AG04450 (cell line): Measurements from ENCODE around the gene KCNIP3. TPM values are rescaled to one million over a fixed set of nuclear protein-coding genes. Genes with fewer than 3 reads are reported as not detected.
A peak's percentile ranks its signal among the peaks of the same experiment; 100 is the strongest.
"Not testable (repeated sequence)": the region's sequence is repeated elsewhere in the genome, so short reads cannot be mapped to it uniquely, and the experiment has no call there.

Experiments used
- CTCF ChIA-PET: fragments of 300-600, 350-600 bp; formaldehyde crosslinking; extraction: SDS; loops from one replicate; lab custom pipeline; 2022; ENCODE audit warnings: antibody characterized with exemption, inconsistent platforms; lab: Charles Lee
- POLR2A ChIA-PET: fragments of 350-600 bp; formaldehyde crosslinking; extraction: SDS; loops from one replicate; lab custom pipeline; 2021; ENCODE audit warnings: antibody characterized with exemption, inconsistent platforms; lab: Yijun Ruan, JAX
- DNase-seq: peaks from one replicate; pipeline ENCODE4 v3.0.0-alpha.2; 2011; ENCODE audit warnings: low read depth, low spot score
- H3K27ac ChIP-seq: one replicate; pipeline ENCODE4 v1.5.1; 2012; ENCODE audit warnings: low read depth, low read length, control low read depth
- H3K27me3 ChIP-seq: one replicate; pipeline ENCODE4 v1.6.0; 2012; ENCODE audit warnings: low read length; ENCODE audit not compliant: control insufficient read depth, insufficient read depth
- H3K4me3 ChIP-seq: 2 replicates; pipeline ENCODE4 v1.5.1; 2011; ENCODE audit warnings: mild to moderate bottlenecking, low read depth, low read length, control low read depth
- H3K9me3 ChIP-seq: 2 replicates; pipeline ENCODE4 v1.5.1; 2012; ENCODE audit warnings: low read length; ENCODE audit not compliant: control insufficient read depth, insufficient read depth
- CTCF ChIP-seq: IDR thresholded peaks from 2 replicates; pipeline ENCODE4 v1.5.1; 2011; ENCODE audit warnings: low read depth, low read length, control low read depth, inconsistent platforms
- polyA plus RNA-seq: library from polyadenylated mRNA; depleted of rRNA; stranded (reverse); fragments of >200 nt; gene quantifications from 2 replicates; pipeline ENCODE4 v1.2.3, GENCODE V29; 2011

The KCNIP3 gene
- polyA plus RNA-seq, 1 experiment = 0.12 TPM

- DNase-seq, H3K9me3 ChIP-seq, POLR2A ChIA-PET, H3K27me3 ChIP-seq: not testable (repeated sequence)
- peak overlapping the region; percentile 97 for H3K4me3 ChIP-seq
- CTCF ChIA-PET = interaction anchor here (1.0 to 4.1 kb wide), 8 partner anchors 9 to 326 kb away, joined by 3 to 45 read pairs (median 5); no protein-coding TSS in a partner anchor
- H3K27ac ChIP-seq = peak overlapping the region; percentile 65
- peak; percentile 51 for TF ChIP-seq CTCF
These were observed 106.1 kb downstream of the KCNIP3 start for GRCh38 chr2:95403204-95403721.

GRCh38 chr2:95403824-95404223 lies 106.7 kb downstream of the KCNIP3 start:
- H3K27ac ChIP-seq, H3K27me3 ChIP-seq, DNase-seq, H3K4me3 ChIP-seq, POLR2A ChIA-PET, H3K9me3 ChIP-seq: not testable (repeated sequence)
- CTCF ChIA-PET = interaction anchor here (1.0 to 4.1 kb wide), 7 partner anchors 10 to 325 kb away, joined by 3 to 45 read pairs (median 5); no protein-coding TSS in a partner anchor

GRCh38 chr2:95404676-95405075 lies 107.5 kb downstream of the KCNIP3 start:
- CTCF ChIA-PET = interaction anchor here (4.1 kb wide), 1 partner anchor 16 kb away, joined by 45 read pairs; no protein-coding TSS in a partner anchor
- DNase-seq, H3K9me3 ChIP-seq, POLR2A ChIA-PET, H3K27me3 ChIP-seq, H3K27ac ChIP-seq, H3K4me3 ChIP-seq: not testable (repeated sequence)

- H3K27me3 ChIP-seq, H3K27ac ChIP-seq, POLR2A ChIA-PET, DNase-seq, H3K4me3 ChIP-seq, H3K9me3 ChIP-seq: not testable (repeated sequence)
- CTCF ChIA-PET = interaction anchor here (0.8 kb wide), 1 partner anchor 318 kb away, joined by 7 read pairs; no protein-coding TSS in a partner anchor
These were observed 114.1 kb downstream of the KCNIP3 start for GRCh38 chr2:95411239-95411638.

GRCh38 chr2:95414015-95414594 lies 117.0 kb downstream of the KCNIP3 start:
- TF ChIP-seq CTCF = peak; percentile 83
- POLR2A ChIA-PET = not testable (repeated sequence)

GRCh38 chr2:95415138-95415537 lies 118.0 kb downstream of the KCNIP3 start:
- POLR2A ChIA-PET, DNase-seq, H3K9me3 ChIP-seq, H3K27me3 ChIP-seq, H3K4me3 ChIP-seq, H3K27ac ChIP-seq: not testable (repeated sequence)
- CTCF ChIA-PET = interaction anchor here (0.6 to 3.4 kb wide), 2 partner anchors 82 to 313 kb away, joined by 3 to 19 read pairs; no protein-coding TSS in a partner anchor

More at GRCh38 chr2:95414015-95414594, 117.0 kb downstream of the KCNIP3 start:
- H3K9me3 ChIP-seq, H3K27ac ChIP-seq, H3K4me3 ChIP-seq, H3K27me3 ChIP-seq: not testable (repeated sequence)
- CTCF ChIA-PET = interaction anchor here (0.6 to 3.4 kb wide), 5 partner anchors 10 to 314 kb away, joined by 3 to 19 read pairs (median 3); no protein-coding TSS in a partner anchor
- peak; percentile 48 for DNase-seq

GRCh38 chr2:95415561-95415960 lies 118.4 kb downstream of the KCNIP3 start:
- H3K27me3 ChIP-seq, DNase-seq, H3K4me3 ChIP-seq, H3K9me3 ChIP-seq, H3K27ac ChIP-seq, POLR2A ChIA-PET: not testable (repeated sequence)
- CTCF ChIA-PET = interaction anchor here (0.6 to 3.4 kb wide), 2 partner anchors 82 to 312 kb away, joined by 3 to 19 read pairs; no protein-coding TSS in a partner anchor

GRCh38 chr2:95427196-95427867 lies 130.2 kb downstream of the KCNIP3 start:
- DNase-seq, POLR2A ChIA-PET, H3K27me3 ChIP-seq, CTCF ChIA-PET, H3K27ac ChIP-seq, H3K9me3 ChIP-seq, H3K4me3 ChIP-seq: not testable (repeated sequence)

- CTCF ChIA-PET, H3K9me3 ChIP-seq, H3K4me3 ChIP-seq, POLR2A ChIA-PET, H3K27ac ChIP-seq, H3K27me3 ChIP-seq, DNase-seq: not testable (repeated sequence)
These were observed 132.8 kb downstream of the KCNIP3 start for GRCh38 chr2:95429748-95430467.
